ENCODE data around the gene WWOX.

- TF ChIP-seq CTCF (IDR thresholded peaks at IDR 0.05; ENCODE audit: borderline replicate concordance, extremely low read depth, low read length, poor library complexity, severe bottlenecking), result no peak
- no peak for TF ChIP-seq EZH2 (IDR thresholded peaks at IDR 0.05; ENCODE audit: borderline replicate concordance, low read depth, low read length, severe bottlenecking)
Observed at GRCh38 chr16:79215289-79215688, 1115.8 kb downstream of the WWOX start.
